ENCODE results near the gene IPO4.

DNA sequence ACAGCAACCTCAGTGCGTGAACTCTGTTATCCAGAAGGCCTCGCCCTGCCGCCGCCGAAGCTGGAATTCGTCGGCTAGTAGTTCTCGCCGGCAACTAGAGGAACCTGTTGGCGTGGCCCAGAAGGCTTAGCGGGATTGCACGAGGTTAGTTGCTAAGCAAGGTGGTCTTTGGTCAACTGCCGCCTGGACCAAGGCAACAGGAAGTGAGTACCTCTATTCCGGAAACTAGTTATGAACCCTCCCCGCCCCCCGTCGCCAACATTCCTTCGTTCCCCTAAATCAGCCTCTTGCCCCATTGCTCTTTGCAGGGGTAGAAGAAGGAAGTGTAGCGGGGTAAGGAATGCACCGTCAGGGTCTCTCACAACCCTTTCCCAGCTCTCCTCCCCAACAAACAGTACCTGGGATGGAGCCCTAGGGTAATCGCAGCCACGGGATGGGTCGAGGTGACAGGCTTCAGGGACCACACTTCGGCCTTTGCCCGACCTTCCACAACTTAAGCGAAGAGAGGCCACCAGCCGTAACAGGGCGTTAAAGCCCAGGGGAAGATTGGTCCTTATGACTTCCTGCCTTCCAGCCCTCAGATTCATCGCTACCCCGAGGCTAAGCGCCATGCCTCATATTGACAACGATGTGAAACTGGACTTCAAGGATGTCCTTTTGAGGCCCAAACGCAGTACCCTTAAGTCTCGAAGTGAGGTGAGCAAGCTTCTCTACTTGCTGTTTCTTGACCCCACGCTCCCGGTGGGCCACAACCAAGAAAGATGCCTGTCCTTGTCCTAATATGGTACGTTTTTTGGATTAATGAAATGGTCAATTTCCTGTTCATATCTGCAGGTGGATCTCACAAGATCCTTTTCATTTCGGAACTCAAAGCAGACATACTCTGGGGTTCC lies 44.3 kb upstream of the IPO4 start, which contains the start of gene GMPR2:
- TF ChIP-seq, protein P1, sequence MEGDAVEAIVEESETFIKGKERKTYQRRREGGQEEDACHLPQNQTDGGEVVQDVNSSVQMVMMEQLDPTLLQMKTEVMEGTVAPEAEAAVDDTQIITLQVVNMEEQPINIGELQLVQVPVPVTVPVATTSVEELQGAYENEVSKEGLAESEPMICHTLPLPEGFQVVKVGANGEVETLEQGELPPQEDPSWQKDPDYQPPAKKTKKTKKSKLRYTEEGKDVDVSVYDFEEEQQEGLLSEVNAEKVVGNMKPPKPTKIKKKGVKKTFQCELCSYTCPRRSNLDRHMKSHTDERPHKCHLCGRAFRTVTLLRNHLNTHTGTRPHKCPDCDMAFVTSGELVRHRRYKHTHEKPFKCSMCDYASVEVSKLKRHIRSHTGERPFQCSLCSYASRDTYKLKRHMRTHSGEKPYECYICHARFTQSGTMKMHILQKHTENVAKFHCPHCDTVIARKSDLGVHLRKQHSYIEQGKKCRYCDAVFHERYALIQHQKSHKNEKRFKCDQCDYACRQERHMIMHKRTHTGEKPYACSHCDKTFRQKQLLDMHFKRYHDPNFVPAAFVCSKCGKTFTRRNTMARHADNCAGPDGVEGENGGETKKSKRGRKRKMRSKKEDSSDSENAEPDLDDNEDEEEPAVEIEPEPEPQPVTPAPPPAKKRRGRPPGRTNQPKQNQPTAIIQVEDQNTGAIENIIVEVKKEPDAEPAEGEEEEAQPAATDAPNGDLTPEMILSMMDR (IDR thresholded peaks at IDR 0.05 in 2 of 3, conservative IDR thresholded peaks at IDR 0.05 in 1 of 3; ENCODE audit: borderline replicate concordance in 1 of 3, insufficient read depth in 1 of 3, low read depth in 2 of 3, low read length in 2 of 3) = no peak
- TF ChIP-seq TCF7L2 (IDR thresholded peaks at IDR 0.05; ENCODE audit: borderline replicate concordance, extremely low read depth, insufficient read depth, insufficient read length) = no peak
- TF ChIP-seq EZH2 (IDR thresholded peaks at IDR 0.05) = no peak
- TF ChIP-seq EZH2phosphoT487 (IDR thresholded peaks at IDR 0.05; ENCODE audit: borderline replicate concordance) = no peak
- no peak for TF ChIP-seq SP1 (IDR thresholded peaks at IDR 0.05; ENCODE audit: low read depth)
- TF ChIP-seq, protein P2, sequence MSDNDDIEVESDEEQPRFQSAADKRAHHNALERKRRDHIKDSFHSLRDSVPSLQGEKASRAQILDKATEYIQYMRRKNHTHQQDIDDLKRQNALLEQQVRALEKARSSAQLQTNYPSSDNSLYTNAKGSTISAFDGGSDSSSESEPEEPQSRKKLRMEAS (IDR thresholded peaks at IDR 0.05) = peak; percentile 21; the same call in 1 of the 2 replicates
- TF ChIP-seq, protein P3, sequence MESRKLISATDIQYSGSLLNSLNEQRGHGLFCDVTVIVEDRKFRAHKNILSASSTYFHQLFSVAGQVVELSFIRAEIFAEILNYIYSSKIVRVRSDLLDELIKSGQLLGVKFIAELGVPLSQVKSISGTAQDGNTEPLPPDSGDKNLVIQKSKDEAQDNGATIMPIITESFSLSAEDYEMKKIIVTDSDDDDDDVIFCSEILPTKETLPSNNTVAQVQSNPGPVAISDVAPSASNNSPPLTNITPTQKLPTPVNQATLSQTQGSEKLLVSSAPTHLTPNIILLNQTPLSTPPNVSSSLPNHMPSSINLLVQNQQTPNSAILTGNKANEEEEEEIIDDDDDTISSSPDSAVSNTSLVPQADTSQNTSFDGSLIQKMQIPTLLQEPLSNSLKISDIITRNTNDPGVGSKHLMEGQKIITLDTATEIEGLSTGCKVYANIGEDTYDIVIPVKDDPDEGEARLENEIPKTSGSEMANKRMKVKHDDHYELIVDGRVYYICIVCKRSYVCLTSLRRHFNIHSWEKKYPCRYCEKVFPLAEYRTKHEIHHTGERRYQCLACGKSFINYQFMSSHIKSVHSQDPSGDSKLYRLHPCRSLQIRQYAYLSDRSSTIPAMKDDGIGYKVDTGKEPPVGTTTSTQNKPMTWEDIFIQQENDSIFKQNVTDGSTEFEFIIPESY (IDR thresholded peaks at IDR 0.05; ENCODE audit: extremely low read depth, insufficient replicate concordance, low read length) = no peak
- peak; percentile 33; the same call in 1 of the 2 replicates for TF ChIP-seq SIN3A (IDR thresholded peaks at IDR 0.05; ENCODE audit: low read depth)
- TF ChIP-seq FOSL1 (IDR thresholded peaks at IDR 0.05; ENCODE audit: low read depth) = no peak
- no peak for TF ChIP-seq SRF (IDR thresholded peaks at IDR 0.05; ENCODE audit: low read depth)
- no peak for TF ChIP-seq POLR2A (IDR thresholded peaks at IDR 0.05; ENCODE audit: borderline replicate concordance, extremely low read depth, insufficient read depth, insufficient read length)
- no peak; the same call in 1 of the 2 replicates for TF ChIP-seq POLR2AphosphoS5 (IDR thresholded peaks at IDR 0.05; ENCODE audit: low read depth, low read length)
- no peak for TF ChIP-seq RAD21 (IDR thresholded peaks at IDR 0.05; ENCODE audit: low read depth)
- no peak for TF ChIP-seq JUND (IDR thresholded peaks at IDR 0.05)
